Measurements from ENCODE around the gene CAMK1D.

DNA sequence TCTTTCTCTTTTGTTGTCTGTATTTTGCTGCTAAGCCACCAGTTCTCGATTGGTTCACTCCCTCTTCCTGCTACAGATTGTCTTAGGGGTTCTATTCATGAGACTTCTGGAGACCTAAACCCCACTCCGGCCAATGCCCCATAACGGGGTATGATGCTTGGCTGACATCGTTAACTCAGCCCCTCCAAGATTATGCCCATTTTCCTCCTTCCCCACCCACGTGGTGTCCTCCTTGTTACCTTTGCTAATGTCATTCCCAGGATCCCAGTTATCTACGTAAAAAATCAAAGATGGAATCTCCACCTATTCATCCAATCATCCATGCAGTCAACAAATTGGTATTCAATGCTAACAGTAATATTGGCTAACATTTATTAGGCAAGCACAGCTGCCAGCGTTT is 228.3 kb downstream of the CAMK1D start:
- TF ChIP-seq EZH2phosphoT487 (IDR thresholded peaks at IDR 0.05; ENCODE audit: low read length) (no peak), EZH2 (optimal IDR thresholded peaks at IDR 0.05; ENCODE audit: low read depth, low read length) (no peak)
- TF ChIP-seq, protein P1, sequence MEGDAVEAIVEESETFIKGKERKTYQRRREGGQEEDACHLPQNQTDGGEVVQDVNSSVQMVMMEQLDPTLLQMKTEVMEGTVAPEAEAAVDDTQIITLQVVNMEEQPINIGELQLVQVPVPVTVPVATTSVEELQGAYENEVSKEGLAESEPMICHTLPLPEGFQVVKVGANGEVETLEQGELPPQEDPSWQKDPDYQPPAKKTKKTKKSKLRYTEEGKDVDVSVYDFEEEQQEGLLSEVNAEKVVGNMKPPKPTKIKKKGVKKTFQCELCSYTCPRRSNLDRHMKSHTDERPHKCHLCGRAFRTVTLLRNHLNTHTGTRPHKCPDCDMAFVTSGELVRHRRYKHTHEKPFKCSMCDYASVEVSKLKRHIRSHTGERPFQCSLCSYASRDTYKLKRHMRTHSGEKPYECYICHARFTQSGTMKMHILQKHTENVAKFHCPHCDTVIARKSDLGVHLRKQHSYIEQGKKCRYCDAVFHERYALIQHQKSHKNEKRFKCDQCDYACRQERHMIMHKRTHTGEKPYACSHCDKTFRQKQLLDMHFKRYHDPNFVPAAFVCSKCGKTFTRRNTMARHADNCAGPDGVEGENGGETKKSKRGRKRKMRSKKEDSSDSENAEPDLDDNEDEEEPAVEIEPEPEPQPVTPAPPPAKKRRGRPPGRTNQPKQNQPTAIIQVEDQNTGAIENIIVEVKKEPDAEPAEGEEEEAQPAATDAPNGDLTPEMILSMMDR (IDR thresholded peaks at IDR 0.05; ENCODE audit: low read length) = no peak
